PC-3 (cell line): ENCODE data around the gene LYSET. TPM values are rescaled to one million over a fixed set of nuclear protein-coding genes. Genes with fewer than 3 reads are reported as not detected.
"Not testable (repeated sequence)": the region's sequence is repeated elsewhere in the genome, so short reads cannot be mapped to it uniquely, and the experiment has no call there.

Experiments used
- ATAC-seq: fragments of 200-7000 bp; cut with Tn5 transposase; 2 replicates; pipeline ENCODE4 v1.9.1; 2020; ENCODE audit warnings: mild to moderate bottlenecking, moderate library complexity
- BruUV-seq: library from RNA; stranded (reverse); fragments of 400-500 nt; replicated peaks from 2 replicates; lab custom pipeline; 2021; lab: Mats Ljungman, UMichigan
- CTCF ChIA-PET: fragments of 300-600 bp; sonication (Branson Sonifier 250); formaldehyde crosslinking; loops from one replicate; lab custom pipeline; 2022; ENCODE audit warnings: antibody characterized with exemption; lab: Charles Lee
- POLR2A ChIA-PET: fragments of 300-600 bp; sonication (Branson Sonifier 250); formaldehyde crosslinking; loops from one replicate; lab custom pipeline; 2022; ENCODE audit warnings: antibody characterized with exemption; ENCODE audit not compliant: unreplicated experiment; lab: Charles Lee
- DNase-seq: peaks from one replicate; pipeline ENCODE4 v3.0.0-alpha.2; 2015
- H2AFZ ChIP-seq: fragments of 300-600 bp; sonication (generic); 2 replicates; pipeline ENCODE4 v1.6.0; 2016; ENCODE audit warnings: antibody characterized with exemption, low read length
- H3F3A ChIP-seq: fragments of 300-600 bp; sonication (generic); one replicate; pipeline ENCODE4 v1.6.0; 2017; ENCODE audit warnings: antibody characterized with exemption, low read length, control low read depth, mild to moderate bottlenecking; ENCODE audit not compliant: unreplicated experiment
- H3K27ac ChIP-seq: fragments of 300-600 bp; sonication (generic); 2 replicates; pipeline ENCODE4 v1.5.1; 2016; ENCODE audit warnings: mild to moderate bottlenecking, low read length
- H3K27me3 ChIP-seq: fragments of 300-600 bp; sonication (generic); 2 replicates; pipeline ENCODE4 v1.6.1; 2016; ENCODE audit warnings: low read length, mixed read lengths
- H3K36me3 ChIP-seq: fragments of 300-600 bp; sonication (generic); 2 replicates; pipeline ENCODE4 v1.6.1; 2016; ENCODE audit warnings: low read depth, mixed run types, low read length, mixed read lengths
- H3K4me1 ChIP-seq: fragments of 300-600 bp; sonication (generic); 2 replicates; pipeline ENCODE4 v1.5.1; 2016; ENCODE audit warnings: low read length; ENCODE audit not compliant: insufficient read depth
- H3K4me2 ChIP-seq: fragments of 300-600 bp; sonication (generic); 2 replicates; pipeline ENCODE4 v1.6.0; 2016; ENCODE audit warnings: low read length
- H3K4me3 ChIP-seq: fragments of 300-600 bp; sonication (generic); 2 replicates; pipeline ENCODE4 v1.5.1; 2016; ENCODE audit warnings: mild to moderate bottlenecking, low read length, mixed read lengths
- H3K79me2 ChIP-seq: fragments of 300-600 bp; sonication (generic); 2 replicates; pipeline ENCODE4 v1.6.1; 2017; ENCODE audit warnings: low read length, mixed read lengths
- H3K9ac ChIP-seq: fragments of 300-600 bp; sonication (generic); 2 replicates; pipeline ENCODE4 v1.6.0; 2016; ENCODE audit warnings: mild to moderate bottlenecking, low read length
- H3K9me2 ChIP-seq: fragments of 300-600 bp; sonication (generic); replicated peaks from 2 replicates; pipeline ENCODE4 v1.6.1; 2016; ENCODE audit warnings: mixed run types, low read length, mixed read lengths
- H3K9me3 ChIP-seq: fragments of 300-600 bp; sonication (generic); 2 replicates; pipeline ENCODE4 v1.6.1; 2016; ENCODE audit warnings: low read length, mixed read lengths
- H4K20me1 ChIP-seq: fragments of 300-600 bp; sonication (generic); 2 replicates; pipeline ENCODE4 v1.6.1; 2016; ENCODE audit warnings: low read length, mixed read lengths
- EZH2 ChIP-seq: fragments of 300-600 bp; sonication (generic); IDR thresholded peaks from one replicate; pipeline ENCODE4 v1.6.1; 2017; ENCODE audit warnings: antibody characterized with exemption, mild to moderate bottlenecking, low read length; ENCODE audit not compliant: unreplicated experiment
- EZH2phosphoT487 ChIP-seq: fragments of 300-600 bp; sonication (generic); IDR thresholded peaks from 2 replicates; pipeline ENCODE4 v1.6.1; 2018; ENCODE audit warnings: mild to moderate bottlenecking, antibody characterized with exemption, low read length, borderline replicate concordance
- intact Hi-C: fragments of 100-400 bp; cut with micrococcal nuclease; formaldehyde crosslinking; loops from 2 replicates; pipeline ENCODE4 v1.9.0; 2023
- total RNA-seq: library from RNA; depleted of rRNA; stranded (reverse); fragments of >200 nt; gene quantifications from 2 replicates; pipeline ENCODE4 v1.2.3, GENCODE V29; 2014
- TF ChIP-seq, protein P1 (sequence below): fragments of 300-600 bp; sonication (generic); conservative IDR thresholded peaks from 2 replicates; pipeline ENCODE4 v1.5.1; 2017; ENCODE audit warnings: antibody characterized with exemption, low read depth, mild to moderate bottlenecking, low read length

The LYSET gene
- total RNA-seq, 1 experiment from 2014 or later: 11.5 TPM

DNA sequence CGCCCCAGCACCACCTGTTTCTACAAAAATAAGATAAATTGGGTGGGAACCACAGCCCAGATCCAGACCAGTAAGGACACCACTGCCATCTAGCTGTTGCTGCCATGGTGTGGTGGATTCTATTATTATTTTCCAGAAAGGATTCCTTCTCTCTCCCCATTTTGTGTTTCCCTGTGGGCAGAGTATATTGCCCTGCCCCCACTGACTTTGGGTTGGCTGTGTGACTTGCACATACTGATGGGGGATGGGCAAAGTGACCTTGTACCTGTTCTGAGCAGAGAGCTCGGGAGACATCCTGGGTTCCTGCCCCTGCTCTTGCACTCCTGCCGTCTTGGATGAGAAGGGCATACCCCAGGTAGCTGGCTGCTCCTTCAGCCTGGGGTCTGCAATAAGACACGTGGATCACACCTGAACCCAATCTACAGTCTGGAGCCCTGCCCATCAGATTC, 24.7 kb upstream of the LYSET start:
- no peaks in the 10 kb centered on the region for H3K79me2 ChIP-seq
- DNase-seq (peak; percentile 64), ATAC-seq (peak; percentile 76; the same call in 1 of the 2 replicates)
- H3K4me2 ChIP-seq: no peak overlapping the region
- peaks cover 14% of the 10 kb centered on the region for H3K4me1 ChIP-seq
- ChIA-PET POLR2A (no interaction called here), CTCF (interaction anchor here (0.6 to 1.1 kb wide), 5 partner anchors 28 to 471 kb away, joined by 3 to 8 read pairs (median 5); no protein-coding TSS in a partner anchor)
- no peaks in the 10 kb centered on the region for H4K20me1 ChIP-seq
- H3K4me3 ChIP-seq: no peak overlapping the region
- H3K36me3 ChIP-seq: no peaks in the 10 kb centered on the region
- no peak overlapping the region for H2AFZ ChIP-seq
- intact Hi-C loops: no loop called here
- H3K9me3 ChIP-seq: no peaks in the 10 kb centered on the region
- TF ChIP-seq EZH2: no peak
- TF ChIP-seq, protein P1, sequence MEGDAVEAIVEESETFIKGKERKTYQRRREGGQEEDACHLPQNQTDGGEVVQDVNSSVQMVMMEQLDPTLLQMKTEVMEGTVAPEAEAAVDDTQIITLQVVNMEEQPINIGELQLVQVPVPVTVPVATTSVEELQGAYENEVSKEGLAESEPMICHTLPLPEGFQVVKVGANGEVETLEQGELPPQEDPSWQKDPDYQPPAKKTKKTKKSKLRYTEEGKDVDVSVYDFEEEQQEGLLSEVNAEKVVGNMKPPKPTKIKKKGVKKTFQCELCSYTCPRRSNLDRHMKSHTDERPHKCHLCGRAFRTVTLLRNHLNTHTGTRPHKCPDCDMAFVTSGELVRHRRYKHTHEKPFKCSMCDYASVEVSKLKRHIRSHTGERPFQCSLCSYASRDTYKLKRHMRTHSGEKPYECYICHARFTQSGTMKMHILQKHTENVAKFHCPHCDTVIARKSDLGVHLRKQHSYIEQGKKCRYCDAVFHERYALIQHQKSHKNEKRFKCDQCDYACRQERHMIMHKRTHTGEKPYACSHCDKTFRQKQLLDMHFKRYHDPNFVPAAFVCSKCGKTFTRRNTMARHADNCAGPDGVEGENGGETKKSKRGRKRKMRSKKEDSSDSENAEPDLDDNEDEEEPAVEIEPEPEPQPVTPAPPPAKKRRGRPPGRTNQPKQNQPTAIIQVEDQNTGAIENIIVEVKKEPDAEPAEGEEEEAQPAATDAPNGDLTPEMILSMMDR: peak; percentile 57
- no TSS peak for BruUV-seq
- no peak overlapping the region for H3K9ac ChIP-seq
- H3K9me2 ChIP-seq: no peaks in the 10 kb centered on the region
- no peaks in the 10 kb centered on the region for H3K27me3 ChIP-seq
- H3K27ac ChIP-seq: no peak overlapping the region
- H3F3A ChIP-seq: no peaks in the 10 kb centered on the region

DNA sequence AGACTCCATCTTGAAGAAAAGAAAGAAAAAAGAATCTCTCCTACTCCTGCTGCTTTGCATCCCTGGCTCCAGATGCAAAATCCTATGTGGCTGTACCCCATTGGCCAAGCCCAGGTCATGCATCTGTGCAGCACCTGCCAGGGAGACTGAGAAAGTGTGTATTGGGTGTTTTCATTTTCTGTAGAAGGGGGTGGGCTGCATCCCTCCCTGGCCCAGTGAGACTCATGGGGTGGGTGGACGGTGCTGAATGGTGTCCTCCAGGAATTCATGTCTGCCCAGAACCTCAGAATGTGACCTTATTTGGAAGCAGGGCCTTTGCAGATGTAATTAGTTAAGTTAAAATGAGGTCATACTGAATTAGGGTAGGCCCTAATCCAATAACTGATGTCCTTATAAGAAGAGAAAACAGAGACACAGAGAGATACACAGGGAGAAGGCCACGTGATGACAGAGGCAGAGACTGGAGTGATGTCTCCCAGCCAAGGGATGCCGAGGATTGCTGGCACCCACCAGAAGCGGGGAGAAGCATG, 23.6 kb upstream of the LYSET start:
- Histone ChIP-seq H3K9ac (no peak overlapping the region), H3K27ac (no peak overlapping the region), H3K4me2 (no peak overlapping the region), H3K79me2 (no peaks in the 10 kb centered on the region), H3K9me2 (no peaks in the 10 kb centered on the region), H4K20me1 (no peaks in the 10 kb centered on the region), H3K4me1 (peaks cover 4% of the 10 kb centered on the region), H3K36me3 (no peaks in the 10 kb centered on the region), H2AFZ (no peak overlapping the region), H3K27me3 (no peaks in the 10 kb centered on the region), H3F3A (no peaks in the 10 kb centered on the region), H3K4me3 (no peak overlapping the region), H3K9me3 (no peaks in the 10 kb centered on the region)
- intact Hi-C loops: no loop called here
- no peak for DNase-seq
- ChIA-PET POLR2A (no interaction called here), CTCF (interaction anchor here (0.6 kb wide), 1 partner anchor 95 kb away, joined by 4 read pairs; no protein-coding TSS in a partner anchor)
- TF ChIP-seq EZH2phosphoT487 (no peak), EZH2 (no peak)
- TF ChIP-seq, protein P1: no peak
- no peak for ATAC-seq
- no TSS peak for BruUV-seq

DNA sequence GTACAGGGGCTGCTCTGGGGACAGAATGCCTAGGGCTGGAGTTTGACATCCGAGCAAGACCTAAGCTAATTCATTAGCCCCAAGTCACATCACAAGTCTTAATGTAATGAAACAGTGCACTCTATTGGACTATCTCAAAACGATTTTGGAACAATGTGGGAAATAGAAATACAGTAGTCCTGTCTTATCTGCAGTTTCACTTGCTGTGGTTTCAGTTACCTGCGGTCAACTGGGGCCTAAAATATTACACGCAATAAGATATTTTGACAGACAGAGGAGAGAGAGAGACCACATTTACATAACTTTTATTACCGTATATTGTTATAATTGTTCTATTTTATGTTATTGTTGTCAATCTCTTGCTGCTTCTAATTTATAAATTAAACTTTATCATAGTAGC, 21.6 kb upstream of the LYSET start:
- Histone ChIP-seq H3K4me2 (no peak overlapping the region), H3K9me2 (no peaks in the 10 kb centered on the region), H3K27ac (no peak overlapping the region), H3K79me2 (no peaks in the 10 kb centered on the region), H3K4me3 (no peak overlapping the region), H3K36me3 (no peaks in the 10 kb centered on the region), H2AFZ (no peak overlapping the region), H3K4me1 (no peaks in the 10 kb centered on the region), H3F3A (no peaks in the 10 kb centered on the region), H3K9ac (no peak overlapping the region), H3K9me3 (no peaks in the 10 kb centered on the region), H3K27me3 (no peaks in the 10 kb centered on the region), H4K20me1 (no peaks in the 10 kb centered on the region)
- no peak for ATAC-seq
- no TSS peak for BruUV-seq
- intact Hi-C loops: no loop called here
- CTCF ChIA-PET: interaction anchor here (0.6 to 1.0 kb wide), 2 partner anchors 50 to 364 kb away, joined by 3 read pairs; no protein-coding TSS in a partner anchor
- DNase-seq: no peak
- TF ChIP-seq, protein P1: 0 out of 2 replicates have a peak, but pooled peaks have one; percentile 10
- TF ChIP-seq EZH2phosphoT487: no peak
- POLR2A ChIA-PET: no interaction called here

DNA sequence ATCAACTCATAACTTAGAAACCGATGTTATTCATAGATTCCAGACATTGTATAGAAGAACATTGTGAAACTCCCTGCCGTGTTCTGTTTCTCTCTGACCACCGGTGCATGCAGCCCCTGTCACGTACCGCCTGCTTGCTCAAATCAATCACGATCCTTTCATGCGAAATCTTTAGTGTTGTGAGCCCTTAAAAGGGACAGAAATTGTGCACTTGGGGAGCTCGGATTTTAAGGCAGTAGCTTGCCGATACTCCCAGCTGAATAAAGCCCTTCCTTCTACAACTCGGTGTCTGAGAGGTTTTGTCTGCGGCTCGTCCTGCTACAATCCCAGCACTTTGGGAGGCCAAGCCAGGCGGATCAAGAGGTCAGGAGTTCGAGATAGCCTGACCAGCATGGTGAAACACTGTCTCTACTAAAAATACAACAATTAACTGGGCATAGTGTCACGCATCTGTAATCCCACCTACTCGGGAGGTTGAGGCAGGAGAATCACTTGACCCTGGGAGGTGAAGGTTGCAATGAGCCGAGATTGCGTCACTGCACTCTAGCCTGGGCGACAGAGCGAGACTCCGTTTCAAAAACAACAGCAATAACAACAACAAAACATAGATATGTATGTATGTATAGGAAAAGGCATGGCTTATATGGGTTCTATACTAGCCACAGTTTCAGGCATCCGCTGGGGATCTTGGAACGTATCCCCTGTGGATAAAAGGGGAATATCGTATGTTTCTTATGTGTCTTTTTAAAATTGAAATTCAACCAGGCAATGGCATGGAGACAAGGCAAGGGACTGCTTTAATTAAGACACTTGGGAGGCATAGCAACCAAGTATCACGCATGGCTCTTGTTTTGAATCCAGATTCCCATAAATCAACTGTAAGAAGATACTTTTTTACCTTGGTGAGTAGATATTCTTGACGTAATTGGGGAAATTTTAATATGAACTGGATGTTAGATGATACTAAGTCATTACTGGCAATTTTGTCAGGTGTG, 19.5 kb upstream of the LYSET start:
- H3K27ac ChIP-seq, CTCF ChIA-PET, intact Hi-C loops, ATAC-seq, H3K9ac ChIP-seq, H3K27me3 ChIP-seq, H3K79me2 ChIP-seq, H3F3A ChIP-seq, DNase-seq, H3K4me1 ChIP-seq, POLR2A ChIA-PET, BruUV-seq, H3K4me2 ChIP-seq, H3K9me2 ChIP-seq, H3K36me3 ChIP-seq, H4K20me1 ChIP-seq, H3K4me3 ChIP-seq, H3K9me3 ChIP-seq, H2AFZ ChIP-seq: not testable (repeated sequence)
